GM23248 (cell line): ENCODE measurements around the gene PKNOX2. TPM values are rescaled to one million over a fixed set of nuclear protein-coding genes. Genes with fewer than 3 reads are reported as not detected.

Experiments
- DNase-seq: peaks from one replicate; pipeline ENCODE4 v3.0.0-alpha.2; 2015
- H2AFZ ChIP-seq: fragments of 200-600 bp; sonication (generic); 2 replicates; pipeline ENCODE4 v1.6.1; 2016; ENCODE audit warnings: antibody characterized with exemption
- H3F3A ChIP-seq: fragments of 200-600 bp; sonication (generic); 2 replicates; pipeline ENCODE4 v1.6.1; 2016; ENCODE audit warnings: mild to moderate bottlenecking, antibody characterized with exemption, mixed run types; ENCODE audit not compliant: insufficient read depth
- H3K27ac ChIP-seq: fragments of 200-600 bp; sonication (generic); 2 replicates; pipeline ENCODE4 v1.5.1; 2016; ENCODE audit warnings: mild to moderate bottlenecking
- H3K27me3 ChIP-seq: fragments of 200-600 bp; sonication (generic); replicated peaks from 2 replicates; pipeline ENCODE4 v1.6.1; 2016; ENCODE audit warnings: mild to moderate bottlenecking; ENCODE audit not compliant: insufficient read depth
- H3K36me3 ChIP-seq: fragments of 200-600 bp; sonication (generic); 2 replicates; pipeline ENCODE4 v1.6.1; 2016; ENCODE audit warnings: low read depth, mild to moderate bottlenecking
- H3K4me1 ChIP-seq: fragments of 200-600 bp; sonication (generic); 2 replicates; pipeline ENCODE4 v1.6.1; 2016; ENCODE audit warnings: mild to moderate bottlenecking; ENCODE audit not compliant: insufficient read depth
- H3K4me2 ChIP-seq: fragments of 200-600 bp; sonication (generic); one replicate; pipeline ENCODE4 v1.6.1; 2016; ENCODE audit warnings: mild to moderate bottlenecking; ENCODE audit not compliant: unreplicated experiment
- H3K4me3 ChIP-seq: fragments of 200-600 bp; sonication (generic); 2 replicates; pipeline ENCODE4 v1.5.1; 2016; ENCODE audit warnings: mild to moderate bottlenecking
- H3K79me2 ChIP-seq: fragments of 200-600 bp; sonication (generic); 2 replicates; pipeline ENCODE4 v1.6.1; 2016; ENCODE audit warnings: mild to moderate bottlenecking; ENCODE audit not compliant: insufficient read depth
- H3K9ac ChIP-seq: fragments of 200-600 bp; sonication (generic); 2 replicates; pipeline ENCODE4 v1.6.1; 2016; ENCODE audit warnings: mild to moderate bottlenecking
- H3K9me2 ChIP-seq: fragments of 200-600 bp; sonication (generic); 2 replicates; pipeline ENCODE4 v1.6.1; 2016; ENCODE audit warnings: mixed run types, mild to moderate bottlenecking, moderate library complexity; ENCODE audit not compliant: insufficient read depth
- H3K9me3 ChIP-seq: fragments of 200-600 bp; sonication (generic); one replicate; pipeline ENCODE4 v1.6.1; 2017; ENCODE audit warnings: low read depth
- H4K20me1 ChIP-seq: fragments of 200-600 bp; sonication (generic); 2 replicates; pipeline ENCODE4 v1.6.0; 2016; ENCODE audit not compliant: insufficient read depth
- EZH2 ChIP-seq: fragments of 200-600 bp; sonication (generic); IDR thresholded peaks from 2 replicates; pipeline ENCODE4 v1.6.1; 2018; ENCODE audit warnings: antibody characterized with exemption, mild to moderate bottlenecking; ENCODE audit not compliant: insufficient read depth, poor library complexity, severe bottlenecking
- EZH2phosphoT487 ChIP-seq: fragments of 200-600 bp; sonication (generic); IDR thresholded peaks from 2 replicates; pipeline ENCODE4 v1.6.1; 2018; ENCODE audit warnings: antibody characterized with exemption, moderate library complexity, mild to moderate bottlenecking, low read depth; ENCODE audit not compliant: insufficient read depth
- WGBS, 2 experiments: methylation state at CpG; one replicate each; pipeline ENCODE4 v1.1.6; 2015 to 2017; ENCODE audit warnings: low lambda C conversion rate in 2 of 2, low coverage in 1 of 2; ENCODE audit errors: missing lambda C conversion rate in 2 of 2; 5-methylcytosine and 5-hydroxymethylcytosine counted together
- in situ Hi-C: fragments of 300-500 bp; cut with MboI; formaldehyde crosslinking; loops from 2 replicates; pipeline ENCODE4 v1.15.0; 2020
- polyA plus RNA-seq: library from polyadenylated mRNA; unstranded; fragments of >200 nt; fragmentation: Nextera tagmentation; extraction: Ambion mirVana; gene quantifications from 2 replicates; pipeline ENCODE4 v1.2.1, GENCODE V29; 2016
- total RNA-seq: library from RNA; depleted of rRNA; stranded (reverse); fragments of >200 nt; shearing (Covaris generic); gene quantifications from 2 replicates; pipeline ENCODE4 v1.2.3, GENCODE V29; 2014

The PKNOX2 gene
- total and polyA plus RNA-seq, 2 experiments from 2014 or later: 0.21 to 0.76 TPM

GRCh38 chr11:125389339-125390166 is 225.0 kb downstream of the PKNOX2 start:
- Histone ChIP-seq H3K4me2 (no peak overlapping the region), H3K27me3 (no peaks in the 10 kb centered on the region), H2AFZ (no peak overlapping the region), H3K9me2 (no peaks in the 10 kb centered on the region), H3K4me3 (no peak overlapping the region), H3K79me2 (no peaks in the 10 kb centered on the region), H3K27ac (no peak overlapping the region), H3K9ac (no peak overlapping the region), H3F3A (peaks cover 14% of the 10 kb centered on the region), H3K36me3 (no peaks in the 10 kb centered on the region), H3K4me1 (peaks cover 17% of the 10 kb centered on the region), H4K20me1 (no peaks in the 10 kb centered on the region), H3K9me3 (no peaks in the 10 kb centered on the region)
- DNase-seq: no peak
- TF ChIP-seq EZH2 (no peak), EZH2phosphoT487 (no peak)
- WGBS, 2 experiments: 86 to 88% methylated on average over 19 of the region's 19 CpGs
- in situ Hi-C loops: no loop called here

DNA sequence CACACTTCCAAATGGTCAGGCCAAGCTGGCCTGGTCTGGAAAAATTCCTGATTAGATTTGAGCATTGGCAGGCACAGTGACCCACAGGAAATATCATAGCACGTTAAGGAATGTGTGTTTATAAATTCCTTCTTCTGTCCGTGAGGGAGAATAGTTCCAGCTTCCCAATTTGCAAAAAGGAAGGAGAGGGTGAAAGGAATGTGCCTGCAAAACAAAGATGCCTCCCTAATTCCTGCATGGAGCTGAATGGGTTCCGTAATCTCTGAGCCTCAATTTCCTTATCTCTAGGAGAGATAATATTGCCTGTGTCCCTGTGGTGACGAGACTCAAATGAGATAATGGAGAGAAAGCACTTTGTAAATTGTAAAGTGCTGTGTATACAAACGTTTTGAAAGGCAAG is 226.4 kb downstream of the PKNOX2 start:
- Histone ChIP-seq H3K9me2 (no peaks in the 10 kb centered on the region), H3K9me3 (no peaks in the 10 kb centered on the region), H3K27ac (peak overlapping the region; percentile 29; the same call in 1 of the 2 replicates), H3K4me3 (peak overlapping the region; percentile 37; the same call in 1 of the 2 replicates), H3K9ac (no peak overlapping the region), H3K4me2 (peak overlapping the region; percentile 74), H3F3A (peaks cover 14% of the 10 kb centered on the region), H2AFZ (peak overlapping the region; percentile 29), H4K20me1 (no peaks in the 10 kb centered on the region), H3K79me2 (no peaks in the 10 kb centered on the region), H3K27me3 (no peaks in the 10 kb centered on the region), H3K4me1 (peaks cover 17% of the 10 kb centered on the region), H3K36me3 (no peaks in the 10 kb centered on the region)
- peak; percentile 46 for DNase-seq
- TF ChIP-seq EZH2phosphoT487 (no peak), EZH2 (no peak)
- in situ Hi-C loops: no loop called here
- 18 to 19% methylated on average over 5 of the region's 5 CpGs for WGBS, 2 experiments

GRCh38 chr11:125393331-125393730 is 228.8 kb downstream of the PKNOX2 start:
- Histone ChIP-seq H3F3A (peaks cover 14% of the 10 kb centered on the region), H3K27me3 (no peaks in the 10 kb centered on the region), H3K4me1 (peaks cover 17% of the 10 kb centered on the region), H3K9me3 (no peaks in the 10 kb centered on the region), H4K20me1 (no peaks in the 10 kb centered on the region), H3K79me2 (no peaks in the 10 kb centered on the region), H3K4me3 (no peak overlapping the region), H2AFZ (no peak overlapping the region), H3K9ac (no peak overlapping the region), H3K4me2 (no peak overlapping the region), H3K9me2 (no peaks in the 10 kb centered on the region), H3K36me3 (no peaks in the 10 kb centered on the region), H3K27ac (no peak overlapping the region)
- in situ Hi-C loops: no loop called here
- no peak for TF ChIP-seq EZH2phosphoT487
- no peak for TF ChIP-seq EZH2
- DNase-seq: no peak
- WGBS, 2 experiments: 63 to 69% methylated on average over 9 of the region's 9 CpGs

- no peak overlapping the region for H3K27ac ChIP-seq
- peaks cover 14% of the 10 kb centered on the region for H3F3A ChIP-seq
- TF ChIP-seq EZH2phosphoT487 (no peak), EZH2 (no peak)
- DNase-seq: no peak
- no peaks in the 10 kb centered on the region for H3K9me3 ChIP-seq
- no peaks in the 10 kb centered on the region for H3K36me3 ChIP-seq
- WGBS, 2 experiments: 83 to 94% methylated on average over 2 of the region's 2 CpGs
- no peaks in the 10 kb centered on the region for H3K27me3 ChIP-seq
- no peak overlapping the region for H3K4me2 ChIP-seq
- H3K9ac ChIP-seq: no peak overlapping the region
- H4K20me1 ChIP-seq: no peaks in the 10 kb centered on the region
- H2AFZ ChIP-seq: no peak overlapping the region
- peaks cover 17% of the 10 kb centered on the region for H3K4me1 ChIP-seq
- no peaks in the 10 kb centered on the region for H3K9me2 ChIP-seq
- no peak overlapping the region for H3K4me3 ChIP-seq
- H3K79me2 ChIP-seq: no peaks in the 10 kb centered on the region
- in situ Hi-C loops: no loop called here
Measured at GRCh38 chr11:125394296-125394695, 229.7 kb downstream of the PKNOX2 start.
